Astrocyte (in vitro differentiated cells and primary cell): ENCODE results near the gene PTPRU. TPM values are rescaled to one million over a fixed set of nuclear protein-coding genes. Genes with fewer than 3 reads are reported as not detected.

Source experiments
- DNase-seq: peaks from one replicate; pipeline ENCODE4 v3.0.0-alpha.2; 2010; ENCODE audit warnings: low read depth
- FAIRE-seq: peaks from 2 replicates; lab custom pipeline; 2011; peaks lifted over from hg19 to GRCh38; lab: Jason Lieb, UNC
- H2AFZ ChIP-seq: 2 replicates; pipeline ENCODE4 v1.6.0; 2012; ENCODE audit warnings: low read depth, low read length, inconsistent platforms
- H3K27ac ChIP-seq: 2 replicates; pipeline ENCODE4 v1.5.1; 2011; ENCODE audit warnings: low read depth, low read length, inconsistent platforms
- H3K27me3 ChIP-seq: 2 replicates; pipeline ENCODE4 v1.6.0; 2011; ENCODE audit warnings: low read length, inconsistent platforms; ENCODE audit not compliant: insufficient read depth
- H3K36me3 ChIP-seq: 2 replicates; pipeline ENCODE4 v1.5.1; 2011; ENCODE audit warnings: low read length, inconsistent platforms; ENCODE audit not compliant: insufficient read depth
- H3K4me1 ChIP-seq: 2 replicates; pipeline ENCODE4 v1.5.1; 2011; ENCODE audit warnings: low read length, inconsistent platforms; ENCODE audit not compliant: insufficient read depth
- H3K4me2 ChIP-seq: 2 replicates; pipeline ENCODE4 v1.6.0; 2012; ENCODE audit warnings: low read length, inconsistent platforms
- H3K4me3 ChIP-seq: 2 replicates; pipeline ENCODE4 v1.5.1; 2011; ENCODE audit warnings: low read depth, mild to moderate bottlenecking, low read length, inconsistent platforms; ENCODE audit not compliant: insufficient read depth
- H3K79me2 ChIP-seq: 2 replicates; pipeline ENCODE4 v1.6.0; 2012; ENCODE audit warnings: mild to moderate bottlenecking, low read length, inconsistent platforms; ENCODE audit not compliant: insufficient read depth
- H3K9ac ChIP-seq: 2 replicates; pipeline ENCODE4 v1.6.0; 2012; ENCODE audit warnings: mild to moderate bottlenecking, low read length, inconsistent platforms
- H3K9me3 ChIP-seq: 2 replicates; pipeline ENCODE4 v1.5.1; 2012; ENCODE audit warnings: low read depth, mild to moderate bottlenecking, low read length, inconsistent platforms; ENCODE audit not compliant: insufficient read depth
- H4K20me1 ChIP-seq: 2 replicates; pipeline ENCODE4 v1.6.0; 2012; ENCODE audit warnings: low read length, inconsistent platforms; ENCODE audit not compliant: insufficient read depth
- H3K27ac Mint-ChIP-seq: one replicate; pipeline ENCODE4 v1.8.0; 2021; ENCODE audit warnings: mild to moderate bottlenecking, mixed read lengths; ENCODE audit not compliant: unreplicated experiment
- H3K27me3 Mint-ChIP-seq: one replicate; pipeline ENCODE4 v1.8.0; 2021; ENCODE audit warnings: low read depth, mixed read lengths; ENCODE audit not compliant: unreplicated experiment
- H3K36me3 Mint-ChIP-seq: one replicate; pipeline ENCODE4 v1.8.0; 2021; ENCODE audit warnings: low read depth, mixed read lengths; ENCODE audit not compliant: unreplicated experiment
- H3K4me1 Mint-ChIP-seq: one replicate; pipeline ENCODE4 v1.8.0; 2021; ENCODE audit warnings: low read depth, mixed read lengths; ENCODE audit not compliant: unreplicated experiment
- H3K4me3 Mint-ChIP-seq: one replicate; pipeline ENCODE4 v1.8.0; 2021; ENCODE audit warnings: mild to moderate bottlenecking, moderate library complexity, mixed read lengths; ENCODE audit not compliant: unreplicated experiment
- H3K9me3 Mint-ChIP-seq: one replicate; pipeline ENCODE4 v1.8.0; 2021; ENCODE audit warnings: mild to moderate bottlenecking, mixed read lengths; ENCODE audit not compliant: unreplicated experiment
- CTCF ChIP-seq: IDR thresholded peaks from 2 replicates; pipeline ENCODE4 v1.5.1; 2011; ENCODE audit warnings: low read depth, mild to moderate bottlenecking, inconsistent platforms, low read length, moderate library complexity; ENCODE audit not compliant: insufficient read depth
- EZH2 ChIP-seq: IDR thresholded peaks from 2 replicates; pipeline ENCODE4 v1.6.1; 2012; ENCODE audit warnings: mild to moderate bottlenecking, low read length, inconsistent platforms; ENCODE audit not compliant: insufficient read depth
- total RNA-seq: library from RNA; stranded (reverse); gene quantifications from 2 replicates; pipeline ENCODE4 v1.2.1, GENCODE V29; 2021

Gene PTPRU
- total RNA-seq, 1 donor from 2014 or later, result 36.6 TPM

GRCh38 chr1:29290414-29290985 lies 54.2 kb downstream of the PTPRU start:
- no peak overlapping the region for H3K27ac ChIP-seq
- no peak overlapping the region for H2AFZ ChIP-seq
- H3K9ac ChIP-seq, result no peak overlapping the region
- no peaks in the 10 kb centered on the region for H3K79me2 ChIP-seq
- no peaks in the 10 kb centered on the region for H3K27me3 ChIP-seq
- Mint-ChIP-seq H3K4me1 (no peaks in the 10 kb centered on the region), H3K27ac (no peak overlapping the region), H3K9me3 (no peaks in the 10 kb centered on the region), H3K27me3 (no peaks in the 10 kb centered on the region), H3K4me3 (peak overlapping the region; percentile 16), H3K36me3 (peaks cover 19% of the 10 kb centered on the region)
- FAIRE-seq, result no peak
- DNase-seq, result peak; percentile 2
- no peaks in the 10 kb centered on the region for H3K9me3 ChIP-seq
- H3K4me1 ChIP-seq, result no peaks in the 10 kb centered on the region
- no peak overlapping the region for H3K4me2 ChIP-seq
- TF ChIP-seq EZH2, result no peak
- no peak for TF ChIP-seq CTCF
- peaks cover 3% of the 10 kb centered on the region for H3K36me3 ChIP-seq
- no peak overlapping the region for H3K4me3 ChIP-seq
- H4K20me1 ChIP-seq, result no peaks in the 10 kb centered on the region

- Mint-ChIP-seq H3K4me3 (no peak overlapping the region), H3K36me3 (peaks cover 17% of the 10 kb centered on the region), H3K9me3 (no peaks in the 10 kb centered on the region), H3K27ac (no peak overlapping the region), H3K4me1 (no peaks in the 10 kb centered on the region), H3K27me3 (no peaks in the 10 kb centered on the region)
- Histone ChIP-seq H3K36me3 (peaks cover 3% of the 10 kb centered on the region), H3K27ac (no peak overlapping the region), H3K9ac (no peak overlapping the region), H3K4me2 (no peak overlapping the region), H3K27me3 (no peaks in the 10 kb centered on the region), H4K20me1 (no peaks in the 10 kb centered on the region), H2AFZ (no peak overlapping the region), H3K4me3 (no peak overlapping the region), H3K9me3 (no peaks in the 10 kb centered on the region), H3K79me2 (no peaks in the 10 kb centered on the region), H3K4me1 (no peaks in the 10 kb centered on the region)
- FAIRE-seq, result no peak
- DNase-seq, result no peak
- no peak for TF ChIP-seq EZH2
- no peak for TF ChIP-seq CTCF
Observed at GRCh38 chr1:29291756-29292155, 55.4 kb downstream of the PTPRU start.

- Histone ChIP-seq H3K9ac (no peak overlapping the region), H3K4me2 (no peak overlapping the region), H3K36me3 (peaks cover 3% of the 10 kb centered on the region), H3K4me3 (no peak overlapping the region), H3K27me3 (no peaks in the 10 kb centered on the region), H4K20me1 (no peaks in the 10 kb centered on the region), H3K79me2 (no peaks in the 10 kb centered on the region), H3K27ac (no peak overlapping the region), H3K4me1 (no peaks in the 10 kb centered on the region), H2AFZ (no peak overlapping the region), H3K9me3 (no peaks in the 10 kb centered on the region)
- H3K9me3 Mint-ChIP-seq, result no peaks in the 10 kb centered on the region
- TF ChIP-seq EZH2, result no peak
- no peak for TF ChIP-seq CTCF
- DNase-seq, result no peak
- no peak overlapping the region for H3K27ac Mint-ChIP-seq
- H3K4me3 Mint-ChIP-seq, result no peak overlapping the region
- H3K36me3 Mint-ChIP-seq, result peaks cover 17% of the 10 kb centered on the region
- no peaks in the 10 kb centered on the region for H3K27me3 Mint-ChIP-seq
- no peaks in the 10 kb centered on the region for H3K4me1 Mint-ChIP-seq
- no peak for FAIRE-seq
Observed at GRCh38 chr1:29292344-29292743, 56.0 kb downstream of the PTPRU start.
